SK-N-SH (cell line): Measurements from ENCODE around the gene PSMB8. TPM values are rescaled to one million over a fixed set of nuclear protein-coding genes. Genes with fewer than 3 reads are reported as not detected.

Experiments used
- CTCF ChIA-PET: fragments of 300-600, 350-600 bp; formaldehyde crosslinking; extraction: SDS; loops from one replicate; lab custom pipeline; 2021; lab: Yijun Ruan, JAX
- POLR2A ChIA-PET: fragments of 350-600 bp; sonication (Branson Sonifier 250); formaldehyde crosslinking; extraction: SDS; loops from one replicate; lab custom pipeline; 2020; ENCODE audit warnings: antibody characterized with exemption, inconsistent platforms; lab: Yijun Ruan, JAX
- DNase-seq: peaks from one replicate; pipeline ENCODE4 v3.0.0; 2012
- H2AFZ ChIP-seq: fragments of 200-600 bp; sonication (generic); 2 replicates; pipeline ENCODE4 v1.8.1; 2016; ENCODE audit warnings: antibody characterized with exemption, mild to moderate bottlenecking, low read depth
- H3F3A ChIP-seq: fragments of 200-600 bp; sonication (generic); replicated peaks from 2 replicates; pipeline ENCODE3; 2016; ENCODE audit warnings: antibody characterized with exemption, mild to moderate bottlenecking; ENCODE audit not compliant: insufficient read depth
- H3K27ac ChIP-seq, 2 experiments: fragments of 200-500 bp in 1 of 2; fragments of 200-600 bp in 1 of 2; sonication (Bioruptor generic) in 1 of 2; sonication (generic), shearing (Covaris generic) in 1 of 2; 2 replicates each; pipeline versions ENCODE4 v1.5.1 to v1.6.1; 2014 to 2016; ENCODE audit warnings: low read depth in 2 of 2, inconsistent platforms in 1 of 2, low read length in 1 of 2, mild to moderate bottlenecking in 1 of 2, mixed read lengths in 1 of 2
- H3K27me3 ChIP-seq: fragments of 200-600 bp; sonication (generic), shearing (Covaris generic); 2 replicates; pipeline ENCODE4 v1.6.1; 2016; ENCODE audit warnings: mixed run types; ENCODE audit not compliant: insufficient read depth
- H3K36me3 ChIP-seq, 2 experiments: fragments of 200-500 bp in 1 of 2; fragments of 200-600 bp in 1 of 2; sonication (Bioruptor generic) in 1 of 2; sonication (generic) in 1 of 2; replicated peaks in 1 of 2; 2 replicates each; pipeline versions ENCODE3 to v1.5.1; 2014 to 2016; ENCODE audit warnings: low read length in 1 of 2, mild to moderate bottlenecking in 1 of 2; ENCODE audit not compliant: insufficient read depth in 2 of 2, control insufficient read depth in 1 of 2
- H3K4me1 ChIP-seq, 2 experiments: fragments of 200-500 bp in 1 of 2; fragments of 200-600 bp in 1 of 2; sonication (Bioruptor generic) in 1 of 2; sonication (generic), shearing (Covaris generic) in 1 of 2; 2 replicates each; pipeline versions ENCODE4 v1.5.1 to v1.6.1; 2014 to 2016; ENCODE audit warnings: low read depth in 1 of 2, low read length in 1 of 2, mixed run types in 1 of 2; ENCODE audit not compliant: insufficient read depth in 2 of 2, control insufficient read depth in 1 of 2
- H3K4me2 ChIP-seq: fragments of 200-600 bp; sonication (generic), shearing (Covaris generic); 2 replicates; pipeline ENCODE4 v1.6.1; 2017; ENCODE audit warnings: mixed run types
- H3K4me3 ChIP-seq, 2 experiments: fragments of 200-500 bp in 1 of 2; fragments of 200-600 bp in 1 of 2; sonication (Bioruptor generic) in 1 of 2; sonication (generic), shearing (Covaris generic) in 1 of 2; 2 replicates each; pipeline versions ENCODE4 v1.5.1 to v1.8.1; 2014 to 2016; ENCODE audit warnings: low read depth in 2 of 2, inconsistent platforms in 1 of 2, low read length in 1 of 2, mild to moderate bottlenecking in 1 of 2, mixed read lengths in 1 of 2, moderate library complexity in 1 of 2
- H3K79me2 ChIP-seq: fragments of 200-600 bp; sonication (generic); 2 replicates; pipeline ENCODE4 v1.8.1; 2017; ENCODE audit warnings: mild to moderate bottlenecking; ENCODE audit not compliant: insufficient read depth
- H3K9ac ChIP-seq: fragments of 200-600 bp; sonication (generic); 2 replicates; pipeline ENCODE4 v1.6.1; 2017; ENCODE audit warnings: mixed run types
- H3K9me2 ChIP-seq: fragments of 200-600 bp; sonication (generic); 2 replicates; pipeline ENCODE4 v1.6.1; 2017; ENCODE audit warnings: mixed run types
- H3K9me3 ChIP-seq: fragments of 200-600 bp; sonication (generic); 2 replicates; pipeline ENCODE4 v1.6.1; 2017; ENCODE audit warnings: mixed run types, mild to moderate bottlenecking, moderate library complexity
- H4K20me1 ChIP-seq: fragments of 200-600 bp; sonication (generic); 2 replicates; pipeline ENCODE4 v1.6.1; 2017; ENCODE audit warnings: mild to moderate bottlenecking, mixed run types; ENCODE audit not compliant: insufficient read depth
- ELF1 ChIP-seq: IDR thresholded peaks from 2 replicates; pipeline ENCODE4 v1.4.0; 2012
- RFX5 ChIP-seq: IDR thresholded peaks from 2 replicates; pipeline ENCODE4 v1.6.1; 2012; ENCODE audit warnings: mild to moderate bottlenecking, improper control_type of control experiment, low read length
- SIN3A ChIP-seq: IDR thresholded peaks from 2 replicates; pipeline ENCODE4 v1.6.1; 2012; ENCODE audit warnings: low read depth, mild to moderate bottlenecking, low read length, moderate library complexity, borderline replicate concordance
- TAF1 ChIP-seq: IDR thresholded peaks from 2 replicates; pipeline ENCODE4 v1.6.1; 2012; ENCODE audit warnings: low read depth, mild to moderate bottlenecking, low read length, moderate library complexity, borderline replicate concordance
- WGBS: methylation state at CpG from one replicate; pipeline ENCODE4 v1.1.6; 2017; ENCODE audit warnings: low lambda C conversion rate; 5-methylcytosine and 5-hydroxymethylcytosine counted together
- polyA plus RNA-seq, 3 experiments: library from polyadenylated mRNA; depleted of rRNA; stranded (reverse); fragments of >200 nt; gene quantifications; 2 replicates each; pipeline ENCODE4 v1.2.3, GENCODE V29; 2012
- TF ChIP-seq, protein P1 (sequence below): fragments of 150-350 bp; IDR thresholded peaks from 2 replicates; pipeline ENCODE4 v1.6.1; 2016; ENCODE audit warnings: mild to moderate bottlenecking, low read depth, low read length
- TF ChIP-seq, protein P2 (sequence below): IDR thresholded peaks from 2 replicates; pipeline ENCODE4 v1.6.1; 2012; ENCODE audit warnings: mild to moderate bottlenecking, low read depth, low read length, moderate library complexity
- TF ChIP-seq, protein P3 (sequence below): IDR thresholded peaks from 2 replicates; pipeline ENCODE4 v1.4.0; 2012; ENCODE audit warnings: low read depth
- TF ChIP-seq, protein P4 (sequence below): fragments of 200-600 bp; sonication (generic); IDR thresholded peaks from 2 replicates; pipeline ENCODE4 v1.6.1; 2017; ENCODE audit warnings: antibody characterized with exemption, mild to moderate bottlenecking, moderate library complexity

The PSMB8 gene
- polyA plus RNA-seq (2012; rRNA removed): 52.8 and 55.7 TPM in 2 replicates
- 46.3 and 55.0 TPM in 2 replicates for polyA plus RNA-seq (2012; cell fraction: cytosol; rRNA removed)
- polyA plus RNA-seq (2012; cell fraction: nucleus; rRNA removed): 36.6 and 41.1 TPM in 2 replicates

DNA sequence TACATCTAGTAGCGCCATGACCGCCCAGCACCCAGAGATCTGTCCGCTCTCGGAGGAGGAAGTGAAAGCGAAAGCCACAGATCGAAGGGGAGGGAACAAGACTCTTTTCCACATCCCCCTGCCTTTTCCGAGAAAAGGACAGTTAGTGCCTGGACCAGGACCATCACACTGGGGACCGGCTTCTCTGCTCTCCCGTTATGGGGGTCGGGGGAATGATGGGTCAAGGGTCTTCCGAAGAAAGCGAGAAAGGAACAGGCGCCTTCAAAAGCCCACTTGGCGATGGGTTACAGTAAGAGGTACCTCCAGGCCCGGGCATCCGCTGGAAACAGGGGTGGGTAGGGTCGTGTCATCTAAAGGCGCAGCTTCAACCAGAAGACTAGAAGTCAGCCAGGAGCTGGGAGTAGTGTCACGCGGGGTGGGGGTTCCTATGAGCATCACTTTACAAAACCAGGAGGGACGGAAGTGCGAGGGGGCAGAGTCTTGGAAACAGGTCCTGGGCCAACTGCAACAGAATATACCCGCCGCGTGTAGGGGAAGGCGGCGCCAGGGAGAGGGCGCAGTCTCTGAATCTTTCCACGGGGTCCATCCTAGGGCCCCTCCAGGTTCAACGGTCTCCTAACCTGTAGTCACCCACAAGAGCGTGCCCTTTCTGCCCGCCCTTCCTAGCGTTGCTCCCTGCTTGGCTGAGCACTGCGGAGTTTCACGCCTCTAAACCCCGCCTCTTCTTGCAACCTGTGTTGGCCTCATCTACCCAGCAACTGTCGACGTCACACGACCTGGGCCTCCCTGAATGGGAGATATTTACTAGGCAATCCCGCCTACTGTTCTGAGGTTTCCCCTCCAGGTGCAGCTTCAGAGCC is at the start of gene PSMB8:
TSS of gene PSMB8 (minus strand) at position 69 of the 860 bp plus-strand sequence. CDS start at position 18, 51 bp downstream.
- peak within 1 kb of the TSS; percentile 84 for H3K4me2 ChIP-seq
- peak within 1 kb of the TSS; percentile 53 to 57 for H3K27ac ChIP-seq
- H3K36me3 ChIP-seq: peaks cover 5 to 27% of the 10 kb centered on the region in 2 experiments
- H3K9me2 ChIP-seq: no peaks in the 10 kb centered on the region
- no peaks in the 10 kb centered on the region for H3K79me2 ChIP-seq
- TF ChIP-seq, protein P1, sequence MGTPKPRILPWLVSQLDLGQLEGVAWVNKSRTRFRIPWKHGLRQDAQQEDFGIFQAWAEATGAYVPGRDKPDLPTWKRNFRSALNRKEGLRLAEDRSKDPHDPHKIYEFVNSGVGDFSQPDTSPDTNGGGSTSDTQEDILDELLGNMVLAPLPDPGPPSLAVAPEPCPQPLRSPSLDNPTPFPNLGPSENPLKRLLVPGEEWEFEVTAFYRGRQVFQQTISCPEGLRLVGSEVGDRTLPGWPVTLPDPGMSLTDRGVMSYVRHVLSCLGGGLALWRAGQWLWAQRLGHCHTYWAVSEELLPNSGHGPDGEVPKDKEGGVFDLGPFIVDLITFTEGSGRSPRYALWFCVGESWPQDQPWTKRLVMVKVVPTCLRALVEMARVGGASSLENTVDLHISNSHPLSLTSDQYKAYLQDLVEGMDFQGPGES: no peak
- TF ChIP-seq TAF1 (peak; percentile 37; the same call in 1 of the 2 replicates), ELF1 (no peak), SIN3A (peak; percentile 14; the same call in 1 of the 2 replicates), RFX5 (peak; percentile 99)
- TF ChIP-seq, protein P2, sequence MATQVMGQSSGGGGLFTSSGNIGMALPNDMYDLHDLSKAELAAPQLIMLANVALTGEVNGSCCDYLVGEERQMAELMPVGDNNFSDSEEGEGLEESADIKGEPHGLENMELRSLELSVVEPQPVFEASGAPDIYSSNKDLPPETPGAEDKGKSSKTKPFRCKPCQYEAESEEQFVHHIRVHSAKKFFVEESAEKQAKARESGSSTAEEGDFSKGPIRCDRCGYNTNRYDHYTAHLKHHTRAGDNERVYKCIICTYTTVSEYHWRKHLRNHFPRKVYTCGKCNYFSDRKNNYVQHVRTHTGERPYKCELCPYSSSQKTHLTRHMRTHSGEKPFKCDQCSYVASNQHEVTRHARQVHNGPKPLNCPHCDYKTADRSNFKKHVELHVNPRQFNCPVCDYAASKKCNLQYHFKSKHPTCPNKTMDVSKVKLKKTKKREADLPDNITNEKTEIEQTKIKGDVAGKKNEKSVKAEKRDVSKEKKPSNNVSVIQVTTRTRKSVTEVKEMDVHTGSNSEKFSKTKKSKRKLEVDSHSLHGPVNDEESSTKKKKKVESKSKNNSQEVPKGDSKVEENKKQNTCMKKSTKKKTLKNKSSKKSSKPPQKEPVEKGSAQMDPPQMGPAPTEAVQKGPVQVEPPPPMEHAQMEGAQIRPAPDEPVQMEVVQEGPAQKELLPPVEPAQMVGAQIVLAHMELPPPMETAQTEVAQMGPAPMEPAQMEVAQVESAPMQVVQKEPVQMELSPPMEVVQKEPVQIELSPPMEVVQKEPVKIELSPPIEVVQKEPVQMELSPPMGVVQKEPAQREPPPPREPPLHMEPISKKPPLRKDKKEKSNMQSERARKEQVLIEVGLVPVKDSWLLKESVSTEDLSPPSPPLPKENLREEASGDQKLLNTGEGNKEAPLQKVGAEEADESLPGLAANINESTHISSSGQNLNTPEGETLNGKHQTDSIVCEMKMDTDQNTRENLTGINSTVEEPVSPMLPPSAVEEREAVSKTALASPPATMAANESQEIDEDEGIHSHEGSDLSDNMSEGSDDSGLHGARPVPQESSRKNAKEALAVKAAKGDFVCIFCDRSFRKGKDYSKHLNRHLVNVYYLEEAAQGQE: no peak
- TF ChIP-seq, protein P3, sequence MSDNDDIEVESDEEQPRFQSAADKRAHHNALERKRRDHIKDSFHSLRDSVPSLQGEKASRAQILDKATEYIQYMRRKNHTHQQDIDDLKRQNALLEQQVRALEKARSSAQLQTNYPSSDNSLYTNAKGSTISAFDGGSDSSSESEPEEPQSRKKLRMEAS: peak; percentile 32; the same call in 1 of the 2 replicates
- TF ChIP-seq, protein P4, sequence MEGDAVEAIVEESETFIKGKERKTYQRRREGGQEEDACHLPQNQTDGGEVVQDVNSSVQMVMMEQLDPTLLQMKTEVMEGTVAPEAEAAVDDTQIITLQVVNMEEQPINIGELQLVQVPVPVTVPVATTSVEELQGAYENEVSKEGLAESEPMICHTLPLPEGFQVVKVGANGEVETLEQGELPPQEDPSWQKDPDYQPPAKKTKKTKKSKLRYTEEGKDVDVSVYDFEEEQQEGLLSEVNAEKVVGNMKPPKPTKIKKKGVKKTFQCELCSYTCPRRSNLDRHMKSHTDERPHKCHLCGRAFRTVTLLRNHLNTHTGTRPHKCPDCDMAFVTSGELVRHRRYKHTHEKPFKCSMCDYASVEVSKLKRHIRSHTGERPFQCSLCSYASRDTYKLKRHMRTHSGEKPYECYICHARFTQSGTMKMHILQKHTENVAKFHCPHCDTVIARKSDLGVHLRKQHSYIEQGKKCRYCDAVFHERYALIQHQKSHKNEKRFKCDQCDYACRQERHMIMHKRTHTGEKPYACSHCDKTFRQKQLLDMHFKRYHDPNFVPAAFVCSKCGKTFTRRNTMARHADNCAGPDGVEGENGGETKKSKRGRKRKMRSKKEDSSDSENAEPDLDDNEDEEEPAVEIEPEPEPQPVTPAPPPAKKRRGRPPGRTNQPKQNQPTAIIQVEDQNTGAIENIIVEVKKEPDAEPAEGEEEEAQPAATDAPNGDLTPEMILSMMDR: peak; percentile 28; the same call in 1 of the 2 replicates
- peak within 1 kb of the TSS; percentile 71 to 72 for H3K4me3 ChIP-seq
- no peaks in the 10 kb centered on the region for H4K20me1 ChIP-seq
- no peaks in the 10 kb centered on the region for H3K9me3 ChIP-seq
- CTCF ChIA-PET: interaction anchor here (0.8 to 5.2 kb wide), 10 partner anchors 11 to 140 kb away, joined by 3 to 31 read pairs (median 4); partner anchors contain the start of genes PSMB9 and TAP1
- WGBS: 1% methylated on average over 27 of the region's 40 CpGs
- H2AFZ ChIP-seq: peak within 1 kb of the TSS; percentile 94
- H3K9ac ChIP-seq: peak within 1 kb of the TSS; percentile 70
- peaks cover 2% of the 10 kb centered on the region for H3F3A ChIP-seq
- POLR2A ChIA-PET: interaction anchor here (1.4 kb wide), 1 partner anchor 128 kb away, joined by 8 read pairs; no protein-coding TSS in a partner anchor
- H3K4me1 ChIP-seq: peaks cover 0 to 13% of the 10 kb centered on the region in 2 experiments; a peak in 1 of 4 replicates
- DNase-seq: peak; percentile 94
- no peaks in the 10 kb centered on the region for H3K27me3 ChIP-seq
